ENCODE results near the gene ARHGEF17. TPM values are rescaled to one million over a fixed set of nuclear protein-coding genes. Genes with fewer than 3 reads are reported as not detected.

Gene ARHGEF17
- total and polyA plus RNA-seq, 2 experiments from 2014 or later = 15.3 to 23.5 TPM

GRCh38 chr11:73393479-73394415, 85.7 kb downstream of the ARHGEF17 start:
- Histone ChIP-seq H4K20me1 (ENCODE audit: insufficient read depth) (no peaks in the 10 kb centered on the region), H3K4me3 (no peak overlapping the region), H2AFZ (no peak overlapping the region), H3K79me2 (ENCODE audit: insufficient read depth) (peaks cover 24% of the 10 kb centered on the region; the same call in 1 of the 2 replicates), H3K4me2 (ENCODE audit: unreplicated experiment) (no peak overlapping the region), H3K4me1 (ENCODE audit: insufficient read depth) (no peaks in the 10 kb centered on the region), H3K9me2 (ENCODE audit: insufficient read depth) (no peaks in the 10 kb centered on the region), H3K27me3 (replicated peaks; ENCODE audit: insufficient read depth) (no peaks in the 10 kb centered on the region), H3F3A (ENCODE audit: insufficient read depth) (no peaks in the 10 kb centered on the region), H3K36me3 (ENCODE audit: low read depth) (no peaks in the 10 kb centered on the region), H3K9me3 (ENCODE audit: low read depth) (no peaks in the 10 kb centered on the region), H3K27ac (no peak overlapping the region), H3K9ac (no peak overlapping the region)
- TF ChIP-seq EZH2phosphoT487 (IDR thresholded peaks at IDR 0.05; ENCODE audit: insufficient read depth, low read depth) (no peak), EZH2 (IDR thresholded peaks at IDR 0.05; ENCODE audit: insufficient read depth, poor library complexity, severe bottlenecking) (no peak)
- peak; percentile 86 for DNase-seq
- WGBS, 2 experiments (ENCODE audit: low coverage in 1 of 2, low lambda C conversion rate in 2 of 2, missing lambda C conversion rate in 2 of 2) = 69 to 71% methylated on average over 13 to 16 of the region's 16 CpGs
- in situ Hi-C loops (cut with MboI) = no loop called here

GRCh38 chr11:73394416-73395296, 86.6 kb downstream of the ARHGEF17 start:
- in situ Hi-C loops (cut with MboI) = no loop called here
- Histone ChIP-seq H3K79me2 (ENCODE audit: insufficient read depth) (peaks cover 19% of the 10 kb centered on the region; the same call in 1 of the 2 replicates), H3K4me3 (no peak overlapping the region), H3K4me1 (ENCODE audit: insufficient read depth) (peaks cover 8% of the 10 kb centered on the region), H2AFZ (no peak overlapping the region), H3K9me3 (ENCODE audit: low read depth) (no peaks in the 10 kb centered on the region), H3K4me2 (ENCODE audit: unreplicated experiment) (no peak overlapping the region), H3K9me2 (ENCODE audit: insufficient read depth) (no peaks in the 10 kb centered on the region), H3F3A (ENCODE audit: insufficient read depth) (no peaks in the 10 kb centered on the region), H4K20me1 (ENCODE audit: insufficient read depth) (no peaks in the 10 kb centered on the region), H3K36me3 (ENCODE audit: low read depth) (no peaks in the 10 kb centered on the region), H3K9ac (no peak overlapping the region), H3K27ac (no peak overlapping the region), H3K27me3 (replicated peaks; ENCODE audit: insufficient read depth) (no peaks in the 10 kb centered on the region)
- 92 to 94% methylated on average over 32 of the region's 34 CpGs for WGBS, 2 experiments (ENCODE audit: low coverage in 1 of 2, low lambda C conversion rate in 2 of 2, missing lambda C conversion rate in 2 of 2)
- no peak for TF ChIP-seq EZH2phosphoT487 (IDR thresholded peaks at IDR 0.05; ENCODE audit: insufficient read depth, low read depth)
- TF ChIP-seq EZH2 (IDR thresholded peaks at IDR 0.05; ENCODE audit: insufficient read depth, poor library complexity, severe bottlenecking) = no peak
- DNase-seq = no peak

- no peak overlapping the region for H3K27ac ChIP-seq
- no peak overlapping the region for H3K9ac ChIP-seq
- no peaks in the 10 kb centered on the region for H3K27me3 ChIP-seq (replicated peaks; ENCODE audit: insufficient read depth)
- no peak overlapping the region for H3K4me3 ChIP-seq
- no peaks in the 10 kb centered on the region for H4K20me1 ChIP-seq (ENCODE audit: insufficient read depth)
- H3K36me3 ChIP-seq (ENCODE audit: low read depth) = no peaks in the 10 kb centered on the region
- H3K4me2 ChIP-seq (ENCODE audit: unreplicated experiment) = no peak overlapping the region
- no peak for DNase-seq
- peaks cover 6% of the 10 kb centered on the region; the same call in 1 of the 2 replicates for H3F3A ChIP-seq (ENCODE audit: insufficient read depth)
- H3K79me2 ChIP-seq (ENCODE audit: insufficient read depth) = peaks cover 13% of the 10 kb centered on the region; the same call in 1 of the 2 replicates
- no peaks in the 10 kb centered on the region for H3K9me2 ChIP-seq (ENCODE audit: insufficient read depth)
- H2AFZ ChIP-seq = no peak overlapping the region
- in situ Hi-C loops (cut with MboI) = no loop called here
- no peak for TF ChIP-seq EZH2phosphoT487 (IDR thresholded peaks at IDR 0.05; ENCODE audit: insufficient read depth, low read depth)
- no peak for TF ChIP-seq EZH2 (IDR thresholded peaks at IDR 0.05; ENCODE audit: insufficient read depth, poor library complexity, severe bottlenecking)
- 84 to 85% methylated on average over 21 to 22 of the region's 22 CpGs for WGBS, 2 experiments (ENCODE audit: low coverage in 1 of 2, low lambda C conversion rate in 2 of 2, missing lambda C conversion rate in 2 of 2)
- H3K4me1 ChIP-seq (ENCODE audit: insufficient read depth) = peaks cover 8% of the 10 kb centered on the region
- H3K9me3 ChIP-seq (ENCODE audit: low read depth) = no peaks in the 10 kb centered on the region
These were observed 87.5 kb downstream of the ARHGEF17 start for GRCh38 chr11:73395297-73396208.

Data from GM23248 (cell line).